Spleen (tissue), 11 donors: ENCODE data around the gene S100B. TPM values are rescaled to one million over a fixed set of nuclear protein-coding genes. Genes with fewer than 3 reads are reported as not detected.

Source experiments
- DNase-seq: peaks from one replicate; pipeline ENCODE4 v3.0.0-alpha.2; 2020
- H3K27ac ChIP-seq, 8 donors: fragments of 200-600 bp; sonication (generic) in 7 of 8; 1 replicate in 4 of 8; 2 replicates in 4 of 8; pipeline versions ENCODE4 v1.5.0 to v1.8.0; 2016 to 2021; ENCODE audit warnings: inconsistent platforms in 4 of 8, mild to moderate bottlenecking in 4 of 8, moderate library complexity in 1 of 8
- H3K27me3 ChIP-seq, 7 donors: fragments of 200-600 bp; sonication (generic) in 6 of 7; replicated peaks in 1 of 7; 1 replicate in 4 of 7; 2 replicates in 3 of 7; pipeline versions ENCODE4 v1.5.0 to v1.8.0; 2016 to 2021; ENCODE audit warnings: inconsistent platforms in 3 of 7, mild to moderate bottlenecking in 1 of 7
- H3K36me3 ChIP-seq, 6 donors: fragments of 200-600 bp; sonication (generic) in 5 of 6; 1 replicate in 4 of 6; 2 replicates in 2 of 6; pipeline versions ENCODE4 v1.5.0 to v1.8.0; 2016 to 2021; ENCODE audit warnings: inconsistent platforms in 2 of 6
- H3K4me1 ChIP-seq, 6 donors: fragments of 200-600 bp; sonication (generic) in 5 of 6; 1 replicate in 3 of 6; 2 replicates in 3 of 6; pipeline versions ENCODE4 v1.5.0 to v1.8.0; 2016 to 2021; ENCODE audit warnings: inconsistent platforms in 3 of 6
- H3K4me3 ChIP-seq, 8 donors: fragments of 200-600 bp; sonication (generic) in 7 of 8; 1 replicate in 4 of 8; 2 replicates in 4 of 8; pipeline versions ENCODE4 v1.5.0 to v1.8.0; 2016 to 2021; ENCODE audit warnings: inconsistent platforms in 4 of 8, mild to moderate bottlenecking in 4 of 8, moderate library complexity in 2 of 8
- H3K9me3 ChIP-seq, 8 donors: fragments of 200-600 bp; sonication (generic) in 7 of 8; 1 replicate in 4 of 8; 2 replicates in 4 of 8; pipeline versions ENCODE4 v1.5.0 to v1.8.0; 2016 to 2021; ENCODE audit warnings: inconsistent platforms in 4 of 8
- POLR2A ChIP-seq, 3 donors: fragments of 450-650 bp; IDR thresholded peaks; one replicate each; pipeline ENCODE4 v1.5.1; 2017; ENCODE audit warnings: antibody characterized with exemption in 3 of 3, mild to moderate bottlenecking in 1 of 3
- POLR2AphosphoS5 ChIP-seq, 3 donors: sonication (generic); formaldehyde crosslinking; IDR thresholded peaks; one replicate each; pipeline ENCODE4 v1.5.1; 2017; ENCODE audit warnings: antibody characterized with exemption in 3 of 3
- WGBS, 5 donors: extraction: QIAGEN DNeasy Blood & Tissue Kit in 3 of 5; methylation state at CpG; one replicate each; pipeline versions ENCODE4 v1.1.5 to v1.1.7; 2013 to 2018; 5-methylcytosine and 5-hydroxymethylcytosine counted together
- intact Hi-C: fragments of 100-400 bp; cut with DNase I; formaldehyde crosslinking; loops from one replicate; pipeline ENCODE4 v1.15.0; 2023; ENCODE audit warnings: low total_unique reads
- polyA plus RNA-seq, 3 donors: library from polyadenylated mRNA; stranded (reverse); fragments of 200-250 nt; gene quantifications; one replicate each; pipeline ENCODE4 v1.2.1, GENCODE V29; 2013
- total RNA-seq, 7 donors: library from RNA; depleted of rRNA in 3 of 7; stranded (reverse); fragments of >200 nt in 3 of 7; fragmentation: NEBNext Ultra II Directional in 4 of 7; extraction: Animal tissue kit (Norgen Biotek cat#: 25700) in 4 of 7; gene quantifications; one replicate each; pipeline versions ENCODE4 v1.1.0 to v1.2.1, GENCODE V29; 2016 to 2021
- TF ChIP-seq, protein P1 (sequence below), 11 experiments: fragments of 200-600 bp in 7 of 11; fragments of 450-650 bp in 4 of 11; sonication (generic) in 4 of 11; IDR thresholded peaks in 8 of 11; conservative IDR thresholded peaks in 3 of 11; 1 replicate in 7 of 11; 2 replicates in 4 of 11; pipeline versions ENCODE4 v1.4.0 to v1.8.0; 2016 to 2021; ENCODE audit warnings: antibody characterized with exemption in 11 of 11, inconsistent platforms in 4 of 11, mild to moderate bottlenecking in 1 of 11
- donor health status: healthy with polysubstance abuse.
- donor health status: DM: no; HTN: no; CAD: no; lungs with moderate emphysema.
- donor health status: DM: no; HTN: no; CAD: no.
- donor health status: Bipolar disorder and iron deficiency.
- donor health status: healthy.
- donor health status: DM: no; HTN: no; CAD: no.
- donor health status: DM: yes; HTN: yes; CAD: no.

Gene S100B
- total and polyA plus RNA-seq, 10 donors, result 9.7 to 46.0 (median 21.4) TPM

DNA sequence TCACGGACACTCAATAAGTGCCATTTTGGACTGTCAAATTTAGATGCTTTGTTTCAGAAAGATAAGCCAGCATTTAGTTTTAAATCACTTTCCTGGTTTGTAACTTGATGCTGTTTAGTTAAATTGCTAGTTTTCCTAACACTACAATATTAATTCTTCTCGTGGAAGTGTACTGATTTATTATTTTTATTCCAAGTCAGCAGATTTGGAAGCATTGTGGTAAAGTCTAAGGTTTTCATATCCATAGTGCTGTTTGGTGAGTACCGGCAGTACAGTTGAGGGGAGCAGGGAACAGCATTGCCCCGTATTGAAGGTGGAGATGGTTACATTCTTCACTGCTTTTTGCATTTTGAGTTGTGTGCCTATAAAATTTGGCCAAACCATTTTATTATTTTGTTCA, 36.3 kb downstream of the S100B start:
- no peak for DNase-seq
- 97 to 98% (median 97%) methylated on average over 4 of the region's 4 CpGs for WGBS, 5 donors
- Histone ChIP-seq H3K36me3 (peaks cover 0 to 99% (median 75%) of the 10 kb centered on the region in 6 donors), H3K27ac (no peak overlapping the region), H3K27me3 (no peaks in the 10 kb centered on the region), H3K4me3 (no peak overlapping the region), H3K9me3 (peaks cover 0 to 24% (median 12%) of the 10 kb centered on the region in 8 donors), H3K4me1 (no peaks in the 10 kb centered on the region)
- intact Hi-C loops, result no loop called here
- TF ChIP-seq, protein P1, sequence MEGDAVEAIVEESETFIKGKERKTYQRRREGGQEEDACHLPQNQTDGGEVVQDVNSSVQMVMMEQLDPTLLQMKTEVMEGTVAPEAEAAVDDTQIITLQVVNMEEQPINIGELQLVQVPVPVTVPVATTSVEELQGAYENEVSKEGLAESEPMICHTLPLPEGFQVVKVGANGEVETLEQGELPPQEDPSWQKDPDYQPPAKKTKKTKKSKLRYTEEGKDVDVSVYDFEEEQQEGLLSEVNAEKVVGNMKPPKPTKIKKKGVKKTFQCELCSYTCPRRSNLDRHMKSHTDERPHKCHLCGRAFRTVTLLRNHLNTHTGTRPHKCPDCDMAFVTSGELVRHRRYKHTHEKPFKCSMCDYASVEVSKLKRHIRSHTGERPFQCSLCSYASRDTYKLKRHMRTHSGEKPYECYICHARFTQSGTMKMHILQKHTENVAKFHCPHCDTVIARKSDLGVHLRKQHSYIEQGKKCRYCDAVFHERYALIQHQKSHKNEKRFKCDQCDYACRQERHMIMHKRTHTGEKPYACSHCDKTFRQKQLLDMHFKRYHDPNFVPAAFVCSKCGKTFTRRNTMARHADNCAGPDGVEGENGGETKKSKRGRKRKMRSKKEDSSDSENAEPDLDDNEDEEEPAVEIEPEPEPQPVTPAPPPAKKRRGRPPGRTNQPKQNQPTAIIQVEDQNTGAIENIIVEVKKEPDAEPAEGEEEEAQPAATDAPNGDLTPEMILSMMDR (IDR thresholded peaks at IDR 0.05 in 8 of 11, conservative IDR thresholded peaks at IDR 0.05 in 3 of 11), result no peak
- TF ChIP-seq POLR2AphosphoS5 (IDR thresholded peaks at IDR 0.05), result no peak
- TF ChIP-seq POLR2A (IDR thresholded peaks at IDR 0.05), result no peak

DNA sequence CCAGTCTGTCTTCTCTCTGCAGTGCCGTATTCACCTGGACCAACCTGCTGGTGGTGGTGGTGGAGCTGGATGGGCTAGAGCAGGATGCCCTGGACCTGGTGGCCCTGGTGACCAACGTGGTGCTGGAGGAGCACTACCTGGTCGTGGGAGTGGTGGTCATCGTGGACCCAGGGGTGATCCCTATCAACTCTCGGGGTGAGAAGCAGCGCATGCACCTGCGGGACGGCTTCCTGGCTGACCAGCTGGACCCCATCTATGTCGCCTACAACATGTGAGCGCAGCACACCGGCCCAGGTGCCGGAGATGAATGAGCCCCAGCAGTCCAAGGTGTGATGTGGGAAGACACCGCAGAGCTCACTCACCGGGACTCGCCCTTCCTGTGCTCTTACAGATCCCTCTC, 37.5 kb downstream of the S100B start:
- Histone ChIP-seq H3K27ac (no peak overlapping the region), H3K4me1 (no peaks in the 10 kb centered on the region), H3K36me3 (peaks cover 0 to 100% (median 80%) of the 10 kb centered on the region in 6 donors), H3K4me3 (no peak overlapping the region), H3K9me3 (peaks cover 0 to 12% (median under 1%) of the 10 kb centered on the region in 8 donors), H3K27me3 (no peaks in the 10 kb centered on the region)
- no peak for DNase-seq
- intact Hi-C loops, result no loop called here
- 90 to 95% (median 92%) methylated on average over 12 to 15 of the region's 15 CpGs for WGBS, 5 donors
- TF ChIP-seq POLR2A (IDR thresholded peaks at IDR 0.05), result no peak
- peak in 1 of 3 donors; percentile 14 for TF ChIP-seq POLR2AphosphoS5 (IDR thresholded peaks at IDR 0.05)

DNA sequence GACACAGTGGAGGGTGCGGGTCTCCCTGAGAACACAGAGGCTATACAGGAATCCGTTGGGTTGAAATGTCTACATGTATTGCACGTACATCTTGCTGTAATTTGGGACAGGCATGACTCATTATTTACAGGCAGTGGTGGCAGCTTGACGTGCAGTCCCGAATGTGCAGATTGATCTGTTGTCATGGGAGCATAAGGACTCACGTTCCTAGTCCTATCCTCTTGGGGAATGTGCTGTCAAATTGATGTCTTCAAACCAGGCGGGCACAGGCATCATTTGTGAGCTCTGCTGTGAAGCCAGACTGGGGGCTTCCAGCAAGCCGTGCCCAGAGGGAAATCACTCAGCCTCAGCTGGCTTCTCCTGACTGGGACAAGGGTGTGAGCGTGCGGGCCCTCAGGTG, 40.5 kb downstream of the S100B start:
- 89 to 95% (median 94%) methylated on average over 7 to 10 of the region's 10 CpGs for WGBS, 5 donors
- H3K4me3 ChIP-seq, result no peak overlapping the region
- TF ChIP-seq POLR2AphosphoS5 (IDR thresholded peaks at IDR 0.05), result no peak
- no peak for TF ChIP-seq POLR2A (IDR thresholded peaks at IDR 0.05)
- TF ChIP-seq, protein P1 (IDR thresholded peaks at IDR 0.05 in 8 of 11, conservative IDR thresholded peaks at IDR 0.05 in 3 of 11), result no peak
- H3K36me3 ChIP-seq, result peaks cover 0 to 100% (median 83%) of the 10 kb centered on the region in 6 donors
- peaks cover 0 to 22% (median 11%) of the 10 kb centered on the region in 6 donors for H3K4me1 ChIP-seq
- H3K27me3 ChIP-seq, result no peaks in the 10 kb centered on the region
- intact Hi-C loops, result no loop called here
- DNase-seq, result no peak
- no peaks in the 10 kb centered on the region for H3K9me3 ChIP-seq
- no peak overlapping the region for H3K27ac ChIP-seq

DNA sequence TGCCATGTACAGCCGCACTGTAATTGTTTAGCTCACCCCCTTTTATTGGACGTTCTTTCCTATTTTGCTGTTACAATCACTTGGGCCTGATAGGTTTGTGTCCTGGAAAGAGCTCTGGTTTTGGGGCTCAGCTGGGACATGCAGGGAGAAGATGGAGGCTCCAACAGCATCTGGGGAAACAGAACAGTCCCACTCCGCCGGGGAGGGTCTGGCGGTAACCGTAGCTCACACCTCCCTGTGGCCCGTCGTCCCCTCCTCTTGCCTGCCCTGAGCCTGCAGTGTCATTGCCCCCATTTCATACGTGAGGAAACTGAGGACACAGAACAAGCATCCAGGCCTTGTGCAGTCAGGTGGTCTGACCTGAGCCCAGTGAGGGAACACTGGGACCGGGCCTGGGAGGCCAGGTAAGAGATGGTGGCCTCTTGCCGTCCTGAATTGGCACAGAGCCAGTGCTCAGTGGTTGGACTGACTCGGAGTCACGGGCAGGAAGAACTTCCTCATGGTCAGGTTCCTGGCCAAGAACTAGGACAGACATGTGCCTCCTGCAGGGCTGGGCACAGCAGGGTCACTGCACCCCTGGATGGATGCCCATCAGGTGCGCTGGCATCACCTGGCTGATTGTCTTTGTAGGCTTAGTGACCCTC, 41.8 kb downstream of the S100B start:
- TF ChIP-seq, protein P1 (IDR thresholded peaks at IDR 0.05 in 8 of 11, conservative IDR thresholded peaks at IDR 0.05 in 3 of 11), result no peak
- no peak for TF ChIP-seq POLR2A (IDR thresholded peaks at IDR 0.05)
- TF ChIP-seq POLR2AphosphoS5 (IDR thresholded peaks at IDR 0.05), result peak in 1 of 3 donors; percentile 16
- no peaks in the 10 kb centered on the region for H3K27me3 ChIP-seq
- DNase-seq, result no peak
- 78 to 90% (median 84%) methylated on average over 12 to 14 of the region's 14 CpGs for WGBS, 5 donors
- no peak overlapping the region for H3K4me3 ChIP-seq
- peaks cover 2 to 100% (median 83%) of the 10 kb centered on the region in 6 donors for H3K36me3 ChIP-seq
- H3K9me3 ChIP-seq, result no peaks in the 10 kb centered on the region
- no peak overlapping the region for H3K27ac ChIP-seq
- H3K4me1 ChIP-seq, result peaks cover 0 to 35% (median 17%) of the 10 kb centered on the region in 6 donors
- intact Hi-C loops, result no loop called here
